CD14-positive monocyte (primary cell): Measurements from ENCODE around the gene GH2. TPM values are rescaled to one million over a fixed set of nuclear protein-coding genes. Genes with fewer than 3 reads are reported as not detected.

Source experiments
- DNase-seq, 3 donors: peaks; one replicate each; pipeline ENCODE4 v3.0.0-alpha.2; 2011 to 2022
- H2AFZ ChIP-seq: 2 replicates; pipeline ENCODE4 v1.6.0; 2012; ENCODE audit warnings: mild to moderate bottlenecking, low read depth, low read length, inconsistent platforms; ENCODE audit not compliant: insufficient read depth, poor library complexity, severe bottlenecking
- H3K27ac ChIP-seq, 2 donors: 1 replicate in 1 of 2; 2 replicates in 1 of 2; pipeline ENCODE4 v1.5.1; 2012 to 2013; ENCODE audit warnings: low read length in 2 of 2, control low read depth in 1 of 2, inconsistent platforms in 1 of 2, low read depth in 1 of 2, mild to moderate bottlenecking in 1 of 2
- H3K27me3 ChIP-seq, 2 donors: one replicate each; pipeline versions ENCODE4 v1.6.0 to v1.6.1; 2011 to 2013; ENCODE audit warnings: low read length in 2 of 2; ENCODE audit not compliant: control insufficient read depth in 2 of 2, insufficient read depth in 2 of 2
- H3K36me3 ChIP-seq, 2 donors: replicated peaks in 1 of 2; 1 replicate in 1 of 2; 2 replicates in 1 of 2; pipeline versions ENCODE4 v1.5.1 to v1.6.1; 2012 to 2013; ENCODE audit warnings: low read length in 2 of 2, control low read depth in 1 of 2, inconsistent platforms in 1 of 2, mild to moderate bottlenecking in 1 of 2; ENCODE audit not compliant: insufficient read depth in 2 of 2, control insufficient read depth in 1 of 2
- H3K4me1 ChIP-seq, 2 donors: 1 replicate in 1 of 2; 2 replicates in 1 of 2; pipeline versions ENCODE4 v1.5.1 to v1.6.1; 2012 to 2013; ENCODE audit warnings: low read length in 2 of 2, control low read depth in 1 of 2, inconsistent platforms in 1 of 2, mild to moderate bottlenecking in 1 of 2, moderate library complexity in 1 of 2; ENCODE audit not compliant: insufficient read depth in 2 of 2, control insufficient read depth in 1 of 2
- H3K4me2 ChIP-seq: replicated peaks from 2 replicates; pipeline ENCODE3; 2012; ENCODE audit warnings: low read length, moderate library complexity, mild to moderate bottlenecking; ENCODE audit not compliant: poor library complexity, severe bottlenecking; ENCODE audit errors: extremely low read depth
- H3K4me3 ChIP-seq, 3 experiments: fragments of 200-600 bp in 1 of 3; sonication (generic) in 1 of 3; replicated peaks in 1 of 3; 1 replicate in 2 of 3; 2 replicates in 1 of 3; pipeline ENCODE4 v1.5.1; 2011 to 2013; ENCODE audit warnings: low read length in 3 of 3, mild to moderate bottlenecking in 3 of 3, control low read depth in 2 of 3, low read depth in 2 of 3, inconsistent platforms in 1 of 3, moderate library complexity in 1 of 3
- H3K79me2 ChIP-seq: 2 replicates; pipeline ENCODE4 v1.6.0; 2012; ENCODE audit warnings: mild to moderate bottlenecking, control low read depth, inconsistent platforms, low read length, moderate library complexity; ENCODE audit not compliant: insufficient read depth
- H3K9ac ChIP-seq: 2 replicates; pipeline ENCODE4 v1.6.0; 2017; ENCODE audit warnings: low read length, mild to moderate bottlenecking; ENCODE audit not compliant: insufficient read depth, poor library complexity, severe bottlenecking
- H3K9me3 ChIP-seq, 2 donors: replicated peaks in 1 of 2; 1 replicate in 1 of 2; 2 replicates in 1 of 2; pipeline versions ENCODE4 v1.5.1 to v1.6.1; 2012 to 2013; ENCODE audit warnings: low read length in 2 of 2, control low read depth in 1 of 2; ENCODE audit not compliant: control insufficient read depth in 1 of 2, insufficient read depth in 1 of 2
- H4K20me1 ChIP-seq: 2 replicates; pipeline ENCODE4 v1.6.0; 2012; ENCODE audit warnings: mild to moderate bottlenecking, low read length, control low read depth, moderate library complexity; ENCODE audit not compliant: insufficient read depth
- H3K27ac Mint-ChIP-seq, 7 donors: one replicate each; pipeline ENCODE4 v1.8.0; 2020; ENCODE audit warnings: mild to moderate bottlenecking in 7 of 7, mixed read lengths in 7 of 7, moderate library complexity in 6 of 7, inconsistent platforms in 2 of 7
- H3K27me3 Mint-ChIP-seq, 3 donors: one replicate each; pipeline ENCODE4 v1.8.0; 2021 to 2022; ENCODE audit warnings: low read depth in 3 of 3, mild to moderate bottlenecking in 3 of 3, mixed read lengths in 3 of 3, moderate library complexity in 3 of 3, inconsistent platforms in 1 of 3
- H3K36me3 Mint-ChIP-seq, 2 donors: one replicate each; pipeline ENCODE4 v1.8.0; 2020; ENCODE audit warnings: mixed read lengths in 2 of 2, inconsistent platforms in 1 of 2, mild to moderate bottlenecking in 1 of 2
- H3K4me1 Mint-ChIP-seq: one replicate; pipeline ENCODE4 v1.8.0; 2020; ENCODE audit warnings: mild to moderate bottlenecking, mixed read lengths
- H3K4me3 Mint-ChIP-seq, 2 donors: one replicate each; pipeline ENCODE4 v1.8.0; 2020; ENCODE audit warnings: mild to moderate bottlenecking in 2 of 2, mixed read lengths in 2 of 2, moderate library complexity in 1 of 2
- H3K9me3 Mint-ChIP-seq, 7 donors: one replicate each; pipeline ENCODE4 v1.8.0; 2020 to 2022; ENCODE audit warnings: mixed read lengths in 7 of 7, mild to moderate bottlenecking in 6 of 7, moderate library complexity in 6 of 7, inconsistent platforms in 2 of 7
- CTCF ChIP-seq: fragments of 200-600 bp; IDR thresholded peaks from one replicate; pipeline ENCODE4 v1.8.0; 2022; ENCODE audit warnings: antibody characterized with exemption, mild to moderate bottlenecking
- WGBS: methylation state at CpG from one replicate; pipeline ENCODE4 v1.1.5; 2013; ENCODE audit warnings: missing lambda C conversion rate; ENCODE audit not compliant: insufficient coverage; 5-methylcytosine and 5-hydroxymethylcytosine counted together
- intact Hi-C, 2 donors: fragments of 100-400 bp; cut with micrococcal nuclease; formaldehyde crosslinking; loops; one replicate each; pipeline versions ENCODE4 v1.15.0 to v1.15.1; 2023
- polyA plus RNA-seq, 3 donors: library from polyadenylated mRNA; depleted of rRNA in 1 of 3; unstranded in 2 of 3; stranded (reverse) in 1 of 3; fragments of 300-500 nt in 2 of 3; fragments of >200 nt in 1 of 3; fragmentation: Illumina TruSeq in 2 of 3; gene quantifications; 1 replicate in 2 of 3; 2 replicates in 1 of 3; pipeline ENCODE4 v1.2.3, GENCODE V29; 2012 to 2021

Gene GH2
- polyA plus RNA-seq, 3 donors = not detected

GRCh38 chr17:63833741-63834373, 47.9 kb downstream of the GH2 start:
- WGBS = 96% methylated on average over 13 of the region's 15 CpGs
- Mint-ChIP-seq H3K9me3 (no peaks in the 10 kb centered on the region), H3K27me3 (peaks cover 0 to 1% (median 0%) of the 10 kb centered on the region in 3 donors), H3K4me3 (no peak overlapping the region), H3K36me3 (peaks cover 72 to 83% of the 10 kb centered on the region in 2 donors), H3K27ac (peak overlapping the region in 3 of 7 donors; percentile 40 to 79 (median 71)), H3K4me1 (peaks cover 30% of the 10 kb centered on the region)
- no peak overlapping the region for H3K4me2 ChIP-seq
- no peak for DNase-seq
- no peaks in the 10 kb centered on the region for H3K27me3 ChIP-seq
- peaks cover 65% of the 10 kb centered on the region for H3K79me2 ChIP-seq
- peaks cover 10 to 18% of the 10 kb centered on the region in 2 donors for H3K4me1 ChIP-seq
- H3K36me3 ChIP-seq = peaks cover 76 to 90% of the 10 kb centered on the region in 2 donors
- no peak overlapping the region for H2AFZ ChIP-seq
- no peak overlapping the region for H3K9ac ChIP-seq
- no peak for TF ChIP-seq CTCF
- no peak overlapping the region for H3K4me3 ChIP-seq
- H4K20me1 ChIP-seq = peaks cover 91% of the 10 kb centered on the region
- no peaks in the 10 kb centered on the region for H3K9me3 ChIP-seq
- peak overlapping the region in 1 of 2 donors; percentile 56 for H3K27ac ChIP-seq
- intact Hi-C loops = no loop called here

GRCh38 chr17:63833026-63833740, 48.6 kb downstream of the GH2 start:
- H3K79me2 ChIP-seq = peaks cover 65% of the 10 kb centered on the region
- H3K4me3 ChIP-seq = no peak overlapping the region
- peaks cover 76 to 91% of the 10 kb centered on the region in 2 donors for H3K36me3 ChIP-seq
- intact Hi-C loops = no loop called here
- no peaks in the 10 kb centered on the region for H3K27me3 ChIP-seq
- peaks cover 9 to 18% of the 10 kb centered on the region in 2 donors for H3K4me1 ChIP-seq
- H3K27me3 Mint-ChIP-seq = peaks cover 0 to 1% (median 0%) of the 10 kb centered on the region in 3 donors
- H4K20me1 ChIP-seq = peaks cover 85% of the 10 kb centered on the region
- H3K27ac Mint-ChIP-seq = no peak overlapping the region
- TF ChIP-seq CTCF = no peak
- WGBS = 85% methylated on average over 13 of the region's 14 CpGs
- H3K9ac ChIP-seq = no peak overlapping the region
- H3K36me3 Mint-ChIP-seq = peaks cover 72 to 83% of the 10 kb centered on the region in 2 donors
- H3K4me2 ChIP-seq = no peak overlapping the region
- DNase-seq = no peak
- no peaks in the 10 kb centered on the region for H3K9me3 ChIP-seq
- H3K9me3 Mint-ChIP-seq = no peaks in the 10 kb centered on the region
- peaks cover 27% of the 10 kb centered on the region for H3K4me1 Mint-ChIP-seq
- no peak overlapping the region for H3K27ac ChIP-seq
- no peak overlapping the region for H3K4me3 Mint-ChIP-seq
- H2AFZ ChIP-seq = no peak overlapping the region
